Measurements from ENCODE around the gene TGFB2.

TGFB2 gene

GRCh38 chr1:218383051-218383450, 37.9 kb downstream of the TGFB2 start:
- H3K9ac ChIP-seq (ENCODE audit: low read length), result no peak overlapping the region
- no peaks in the 10 kb centered on the region for H3K4me1 ChIP-seq (ENCODE audit: control insufficient read depth, insufficient read depth, low read length)
- no peaks in the 10 kb centered on the region for H3K27me3 ChIP-seq (ENCODE audit: control insufficient read depth, insufficient read depth, low read length)
- H3K36me3 ChIP-seq (ENCODE audit: control insufficient read depth, insufficient read depth, low read length), result no peaks in the 10 kb centered on the region
- no peaks in the 10 kb centered on the region for H3K9me3 ChIP-seq (ENCODE audit: control insufficient read depth, low read length)
- H3K4me3 ChIP-seq (ENCODE audit: low read length), result no peak overlapping the region

- Histone ChIP-seq H3K9ac (ENCODE audit: low read length) (no peak overlapping the region), H3K27me3 (ENCODE audit: control insufficient read depth, insufficient read depth, low read length) (no peaks in the 10 kb centered on the region), H3K9me3 (ENCODE audit: control insufficient read depth, low read length) (no peaks in the 10 kb centered on the region), H3K36me3 (ENCODE audit: control insufficient read depth, insufficient read depth, low read length) (no peaks in the 10 kb centered on the region), H3K4me1 (ENCODE audit: control insufficient read depth, insufficient read depth, low read length) (no peaks in the 10 kb centered on the region), H3K4me3 (ENCODE audit: low read length) (no peak overlapping the region)
These were observed 38.5 kb downstream of the TGFB2 start for GRCh38 chr1:218383681-218384080.

GRCh38 chr1:218384581-218384993, 39.5 kb downstream of the TGFB2 start:
- H3K27me3 ChIP-seq (ENCODE audit: control insufficient read depth, insufficient read depth, low read length), result no peaks in the 10 kb centered on the region
- no peaks in the 10 kb centered on the region for H3K9me3 ChIP-seq (ENCODE audit: control insufficient read depth, low read length)
- H3K9ac ChIP-seq (ENCODE audit: low read length), result no peak overlapping the region
- no peaks in the 10 kb centered on the region for H3K36me3 ChIP-seq (ENCODE audit: control insufficient read depth, insufficient read depth, low read length)
- no peak overlapping the region for H3K4me3 ChIP-seq (ENCODE audit: low read length)
- H3K4me1 ChIP-seq (ENCODE audit: control insufficient read depth, insufficient read depth, low read length), result no peaks in the 10 kb centered on the region

GRCh38 chr1:218388591-218388990, 43.5 kb downstream of the TGFB2 start:
- Histone ChIP-seq H3K9me3 (ENCODE audit: control insufficient read depth, low read length) (no peaks in the 10 kb centered on the region), H3K36me3 (ENCODE audit: control insufficient read depth, insufficient read depth, low read length) (no peaks in the 10 kb centered on the region), H3K4me3 (ENCODE audit: low read length) (no peak overlapping the region), H3K9ac (ENCODE audit: low read length) (no peak overlapping the region), H3K27me3 (ENCODE audit: control insufficient read depth, insufficient read depth, low read length) (no peaks in the 10 kb centered on the region), H3K4me1 (ENCODE audit: control insufficient read depth, insufficient read depth, low read length) (peaks cover 12% of the 10 kb centered on the region)

- Histone ChIP-seq H3K4me1 (ENCODE audit: control insufficient read depth, insufficient read depth, low read length) (peaks cover 12% of the 10 kb centered on the region), H3K9me3 (ENCODE audit: control insufficient read depth, low read length) (no peaks in the 10 kb centered on the region), H3K9ac (ENCODE audit: low read length) (no peak overlapping the region), H3K4me3 (ENCODE audit: low read length) (no peak overlapping the region), H3K36me3 (ENCODE audit: control insufficient read depth, insufficient read depth, low read length) (no peaks in the 10 kb centered on the region), H3K27me3 (ENCODE audit: control insufficient read depth, insufficient read depth, low read length) (no peaks in the 10 kb centered on the region)
These were observed 45.5 kb downstream of the TGFB2 start for GRCh38 chr1:218390618-218391017.

- peaks cover 12% of the 10 kb centered on the region for H3K4me1 ChIP-seq (ENCODE audit: control insufficient read depth, insufficient read depth, low read length)
- H3K4me3 ChIP-seq (ENCODE audit: low read length), result no peak overlapping the region
- no peaks in the 10 kb centered on the region for H3K9me3 ChIP-seq (ENCODE audit: control insufficient read depth, low read length)
- H3K36me3 ChIP-seq (ENCODE audit: control insufficient read depth, insufficient read depth, low read length), result no peaks in the 10 kb centered on the region
- no peaks in the 10 kb centered on the region for H3K27me3 ChIP-seq (ENCODE audit: control insufficient read depth, insufficient read depth, low read length)
- no peak overlapping the region for H3K9ac ChIP-seq (ENCODE audit: low read length)
These were observed 47.6 kb downstream of the TGFB2 start for GRCh38 chr1:218392780-218393179.

GRCh38 chr1:218394416-218394815, 49.3 kb downstream of the TGFB2 start:
- no peaks in the 10 kb centered on the region for H3K9me3 ChIP-seq (ENCODE audit: control insufficient read depth, low read length)
- H3K27me3 ChIP-seq (ENCODE audit: control insufficient read depth, insufficient read depth, low read length), result no peaks in the 10 kb centered on the region
- H3K9ac ChIP-seq (ENCODE audit: low read length), result no peak overlapping the region
- H3K36me3 ChIP-seq (ENCODE audit: control insufficient read depth, insufficient read depth, low read length), result no peaks in the 10 kb centered on the region
- H3K4me1 ChIP-seq (ENCODE audit: control insufficient read depth, insufficient read depth, low read length), result peaks cover 12% of the 10 kb centered on the region
- no peak overlapping the region for H3K4me3 ChIP-seq (ENCODE audit: low read length)

- no peaks in the 10 kb centered on the region for H3K36me3 ChIP-seq (ENCODE audit: control insufficient read depth, insufficient read depth, low read length)
- H3K4me1 ChIP-seq (ENCODE audit: control insufficient read depth, insufficient read depth, low read length), result peaks cover 12% of the 10 kb centered on the region
- H3K9me3 ChIP-seq (ENCODE audit: control insufficient read depth, low read length), result no peaks in the 10 kb centered on the region
- H3K9ac ChIP-seq (ENCODE audit: low read length), result no peak overlapping the region
- no peak overlapping the region for H3K4me3 ChIP-seq (ENCODE audit: low read length)
- H3K27me3 ChIP-seq (ENCODE audit: control insufficient read depth, insufficient read depth, low read length), result no peaks in the 10 kb centered on the region
These were observed 49.9 kb downstream of the TGFB2 start for GRCh38 chr1:218394989-218395388.

- H3K4me1 ChIP-seq (ENCODE audit: control insufficient read depth, insufficient read depth, low read length), result peaks cover 4% of the 10 kb centered on the region
- H3K9ac ChIP-seq (ENCODE audit: low read length), result no peak overlapping the region
- no peaks in the 10 kb centered on the region for H3K36me3 ChIP-seq (ENCODE audit: control insufficient read depth, insufficient read depth, low read length)
- H3K9me3 ChIP-seq (ENCODE audit: control insufficient read depth, low read length), result no peaks in the 10 kb centered on the region
- H3K27me3 ChIP-seq (ENCODE audit: control insufficient read depth, insufficient read depth, low read length), result no peaks in the 10 kb centered on the region
- H3K4me3 ChIP-seq (ENCODE audit: low read length), result no peak overlapping the region
These were observed 50.8 kb downstream of the TGFB2 start for GRCh38 chr1:218395916-218396315.

GRCh38 chr1:218397752-218398339, 52.7 kb downstream of the TGFB2 start:
- no peak overlapping the region for H3K9ac ChIP-seq (ENCODE audit: low read length)
- no peaks in the 10 kb centered on the region for H3K4me1 ChIP-seq (ENCODE audit: control insufficient read depth, insufficient read depth, low read length)
- H3K27me3 ChIP-seq (ENCODE audit: control insufficient read depth, insufficient read depth, low read length), result no peaks in the 10 kb centered on the region
- H3K9me3 ChIP-seq (ENCODE audit: control insufficient read depth, low read length), result no peaks in the 10 kb centered on the region
- no peaks in the 10 kb centered on the region for H3K36me3 ChIP-seq (ENCODE audit: control insufficient read depth, insufficient read depth, low read length)
- no peak overlapping the region for H3K4me3 ChIP-seq (ENCODE audit: low read length)

GRCh38 chr1:218400624-218401023, 55.5 kb downstream of the TGFB2 start:
- no peak overlapping the region for H3K9ac ChIP-seq (ENCODE audit: low read length)
- no peaks in the 10 kb centered on the region for H3K9me3 ChIP-seq (ENCODE audit: control insufficient read depth, low read length)
- no peak overlapping the region for H3K4me3 ChIP-seq (ENCODE audit: low read length)
- no peaks in the 10 kb centered on the region for H3K27me3 ChIP-seq (ENCODE audit: control insufficient read depth, insufficient read depth, low read length)
- no peaks in the 10 kb centered on the region for H3K4me1 ChIP-seq (ENCODE audit: control insufficient read depth, insufficient read depth, low read length)
- H3K36me3 ChIP-seq (ENCODE audit: control insufficient read depth, insufficient read depth, low read length), result no peaks in the 10 kb centered on the region

GRCh38 chr1:218401441-218401997, 56.4 kb downstream of the TGFB2 start:
- Histone ChIP-seq H3K9ac (ENCODE audit: low read length) (no peak overlapping the region), H3K36me3 (ENCODE audit: control insufficient read depth, insufficient read depth, low read length) (no peaks in the 10 kb centered on the region), H3K4me3 (ENCODE audit: low read length) (no peak overlapping the region), H3K27me3 (ENCODE audit: control insufficient read depth, insufficient read depth, low read length) (no peaks in the 10 kb centered on the region), H3K4me1 (ENCODE audit: control insufficient read depth, insufficient read depth, low read length) (no peaks in the 10 kb centered on the region), H3K9me3 (ENCODE audit: control insufficient read depth, low read length) (no peaks in the 10 kb centered on the region)

All from mucosa of stomach (tissue), 1 donor.